Mesenchymal stem cell (in vitro differentiated cells and primary cell): ENCODE results near the gene RBMS1.
A peak's percentile ranks its signal among the peaks of the same experiment; 100 is the strongest.

Experiments used
- DNase-seq: peaks from one replicate; pipeline ENCODE4 v3.0.0-alpha.2; 2013
- H2AFZ ChIP-seq: one replicate; pipeline ENCODE4 v1.6.1; 2013; ENCODE audit warnings: low read depth, mild to moderate bottlenecking, control low read depth, inconsistent platforms, low read length, moderate library complexity
- H2AK5ac ChIP-seq: 2 replicates; pipeline ENCODE4 v1.6.1; 2013; ENCODE audit warnings: low read length, moderate library complexity, mild to moderate bottlenecking, inconsistent platforms; ENCODE audit not compliant: severe bottlenecking
- H2BK120ac ChIP-seq: one replicate; pipeline ENCODE4 v1.6.1; 2013; ENCODE audit warnings: low read depth, mild to moderate bottlenecking, inconsistent platforms, low read length, moderate library complexity
- H2BK12ac ChIP-seq, 2 experiments: one replicate each; pipeline ENCODE4 v1.6.1; 2013; ENCODE audit warnings: inconsistent platforms in 2 of 2, low read length in 2 of 2, mild to moderate bottlenecking in 2 of 2, moderate library complexity in 2 of 2, control low read depth in 1 of 2
- H2BK15ac ChIP-seq: one replicate; pipeline ENCODE4 v1.6.1; 2013; ENCODE audit warnings: mild to moderate bottlenecking, low read depth, inconsistent platforms; ENCODE audit not compliant: poor library complexity, severe bottlenecking
- H2BK5ac ChIP-seq: 2 replicates; pipeline ENCODE4 v1.6.1; 2013; ENCODE audit warnings: low read depth, mild to moderate bottlenecking, low read length, control low read depth, inconsistent platforms; ENCODE audit not compliant: poor library complexity, severe bottlenecking
- H3K14ac ChIP-seq, 2 experiments: one replicate each; pipeline ENCODE4 v1.6.1; 2013; ENCODE audit warnings: inconsistent platforms in 2 of 2, low read length in 2 of 2, control low read depth in 1 of 2, mild to moderate bottlenecking in 1 of 2, moderate library complexity in 1 of 2
- H3K18ac ChIP-seq, 2 experiments: one replicate each; pipeline ENCODE4 v1.6.1; 2013; ENCODE audit warnings: inconsistent platforms in 2 of 2, low read length in 2 of 2, control low read depth in 1 of 2, low read depth in 1 of 2, mild to moderate bottlenecking in 1 of 2
- H3K23ac ChIP-seq, 2 experiments: one replicate each; pipeline ENCODE4 v1.6.1; 2013; ENCODE audit warnings: inconsistent platforms in 2 of 2, low read length in 2 of 2, mild to moderate bottlenecking in 2 of 2, moderate library complexity in 2 of 2, control low read depth in 1 of 2
- H3K27ac ChIP-seq: 2 replicates; pipeline ENCODE4 v1.5.1; 2013; ENCODE audit warnings: mild to moderate bottlenecking, moderate library complexity, low read length, control low read depth, inconsistent platforms; ENCODE audit not compliant: poor library complexity, severe bottlenecking
- H3K27me3 ChIP-seq, 2 experiments: 2 replicates each; pipeline versions ENCODE4 v1.6.1 to v1.7.0; 2013; ENCODE audit warnings: low read length in 2 of 2, mild to moderate bottlenecking in 2 of 2, moderate library complexity in 2 of 2, control low read depth in 1 of 2, inconsistent platforms in 1 of 2; ENCODE audit not compliant: control insufficient read depth in 1 of 2, insufficient read depth in 1 of 2
- H3K36me3 ChIP-seq, 2 experiments: 2 replicates each; pipeline versions ENCODE4 v1.6.1 to v1.7.0; 2013; ENCODE audit warnings: low read length in 2 of 2, control low read depth in 1 of 2, inconsistent platforms in 1 of 2, low read depth in 1 of 2, mild to moderate bottlenecking in 1 of 2; ENCODE audit not compliant: insufficient read depth in 2 of 2, control insufficient read depth in 1 of 2
- H3K4ac ChIP-seq, 2 experiments: one replicate each; pipeline ENCODE4 v1.6.1; 2013; ENCODE audit warnings: inconsistent platforms in 2 of 2, low read length in 2 of 2, mild to moderate bottlenecking in 2 of 2, moderate library complexity in 2 of 2, control low read depth in 1 of 2, low read depth in 1 of 2
- H3K4me1 ChIP-seq: 2 replicates; pipeline ENCODE4 v1.6.1; 2013; ENCODE audit warnings: low read depth, low read length, control low read depth; ENCODE audit not compliant: control insufficient read depth, insufficient read depth
- H3K4me2 ChIP-seq: 2 replicates; pipeline ENCODE4 v1.6.1; 2013; ENCODE audit warnings: low read length, mild to moderate bottlenecking, inconsistent platforms; ENCODE audit not compliant: poor library complexity, severe bottlenecking
- H3K4me3 ChIP-seq, 2 experiments: 2 replicates each; pipeline versions ENCODE4 v1.5.1 to v1.7.0; 2013; ENCODE audit warnings: low read length in 2 of 2, mild to moderate bottlenecking in 2 of 2, control low read depth in 1 of 2, low read depth in 1 of 2; ENCODE audit not compliant: insufficient read depth in 1 of 2
- H3K79me1 ChIP-seq: replicated peaks from 2 replicates; pipeline ENCODE4 v1.6.1; 2013; ENCODE audit warnings: mild to moderate bottlenecking, control low read depth, low read length, inconsistent platforms; ENCODE audit not compliant: poor library complexity, severe bottlenecking
- H3K9ac ChIP-seq: 2 replicates; pipeline ENCODE4 v1.7.0; 2013; ENCODE audit warnings: mild to moderate bottlenecking, low read length, moderate library complexity
- H3K9me3 ChIP-seq: 2 replicates; pipeline ENCODE4 v1.7.0; 2013; ENCODE audit warnings: mild to moderate bottlenecking, low read length; ENCODE audit not compliant: control insufficient read depth
- H4K8ac ChIP-seq: one replicate; pipeline ENCODE4 v1.6.1; 2013; ENCODE audit warnings: inconsistent platforms, mild to moderate bottlenecking, low read length, moderate library complexity
- H4K91ac ChIP-seq: one replicate; pipeline ENCODE4 v1.6.1; 2013; ENCODE audit warnings: mild to moderate bottlenecking, low read length, inconsistent platforms
- WGBS: methylation state at CpG from one replicate; pipeline ENCODE4 v1.1.7; 2013; ENCODE audit warnings: mixed read lengths; 5-methylcytosine and 5-hydroxymethylcytosine counted together

RBMS1 gene

DNA sequence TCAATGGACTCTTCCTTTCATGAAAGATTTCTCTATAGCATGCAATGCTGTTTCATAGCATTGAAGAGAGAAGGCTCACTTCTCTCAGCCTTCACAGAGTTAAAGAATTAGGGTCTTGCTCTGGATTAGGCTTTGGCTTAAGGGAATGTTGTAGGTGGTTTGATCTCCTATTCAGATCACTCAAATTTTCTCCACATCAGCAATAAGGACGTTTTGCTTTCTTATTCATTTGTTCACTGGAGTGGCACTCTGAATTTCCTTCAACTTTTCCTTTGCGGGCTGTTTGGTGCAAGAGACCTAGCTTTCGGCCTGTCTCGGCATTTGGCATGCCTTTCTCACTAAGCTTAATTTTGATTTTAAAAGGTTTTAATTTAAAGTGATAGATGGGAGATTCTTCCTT, 131.6 kb downstream of the RBMS1 start:
- peaks cover 9% of the 10 kb centered on the region for H3K4me1 ChIP-seq
- 88% methylated on average over 4 of the region's 4 CpGs for WGBS

DNA sequence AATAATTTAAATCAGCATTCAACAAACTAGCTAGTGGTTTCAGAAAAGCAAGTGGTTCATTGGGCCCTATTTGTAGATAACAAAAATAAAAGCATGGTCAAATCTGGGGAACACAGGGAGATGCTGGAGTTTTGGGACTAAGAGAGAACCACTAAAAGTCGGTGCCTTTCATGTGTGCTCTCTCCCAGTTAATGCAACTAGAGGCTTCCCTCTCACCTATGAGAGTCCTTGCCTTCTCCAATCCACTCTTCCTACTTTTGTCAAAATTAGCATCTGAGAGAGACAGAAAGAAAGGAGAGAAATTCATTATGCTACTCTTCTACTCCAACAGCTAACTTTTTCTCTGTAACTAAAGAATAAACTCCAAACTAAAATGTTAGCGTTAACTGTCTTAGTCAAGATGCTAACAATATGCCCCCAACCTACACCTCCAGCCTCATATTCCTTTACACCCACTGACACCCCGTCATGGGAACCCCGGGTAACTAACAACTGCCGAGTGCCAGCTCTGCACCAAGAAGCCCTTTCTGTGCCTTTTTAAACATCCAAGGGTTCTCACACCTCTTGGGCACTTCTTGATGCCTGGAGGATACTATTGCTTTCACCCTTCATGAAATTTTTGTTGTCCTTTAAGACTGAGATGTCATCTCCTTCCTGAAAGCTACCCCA, 133.4 kb downstream of the RBMS1 start:
- WGBS: 82% methylated on average over 5 of the region's 5 CpGs
- no peak overlapping the region for H3K27ac ChIP-seq
- H3K14ac ChIP-seq: no peak overlapping the region
- H3K23ac ChIP-seq: no peak overlapping the region
- H3K4me1 ChIP-seq: peaks cover 5% of the 10 kb centered on the region
- no peaks in the 10 kb centered on the region for H3K27me3 ChIP-seq
- no peak overlapping the region for H3K4me3 ChIP-seq
- no peak overlapping the region for H4K8ac ChIP-seq
- no peak overlapping the region for H2BK120ac ChIP-seq
- no peak overlapping the region for H4K91ac ChIP-seq
- H3K4ac ChIP-seq: no peak overlapping the region
- no peak overlapping the region for H3K4me2 ChIP-seq
- H3K9ac ChIP-seq: no peak overlapping the region
- H2BK15ac ChIP-seq: no peak overlapping the region
- H2AFZ ChIP-seq: no peak overlapping the region
- H3K36me3 ChIP-seq: peaks cover 6 to 84% of the 10 kb centered on the region in 2 experiments
- H3K79me1 ChIP-seq: peaks cover 8% of the 10 kb centered on the region
- no peak overlapping the region for H2BK12ac ChIP-seq
- no peak for DNase-seq
- H2BK5ac ChIP-seq: no peak overlapping the region
- no peak overlapping the region for H2AK5ac ChIP-seq
- H3K18ac ChIP-seq: no peak overlapping the region
- H3K9me3 ChIP-seq: no peaks in the 10 kb centered on the region

More for the DNA sequence above, 131.6 kb downstream of the RBMS1 start:
- Histone ChIP-seq H3K4ac (no peak overlapping the region), H2BK15ac (no peak overlapping the region), H2AFZ (no peak overlapping the region), H3K23ac (no peak overlapping the region), H2BK120ac (no peak overlapping the region), H3K4me2 (no peak overlapping the region), H3K79me1 (peaks cover 8% of the 10 kb centered on the region), H3K27me3 (no peaks in the 10 kb centered on the region), H3K36me3 (peaks cover 10 to 84% of the 10 kb centered on the region in 2 experiments), H4K91ac (no peak overlapping the region), H2AK5ac (no peak overlapping the region), H3K18ac (no peak overlapping the region), H4K8ac (no peak overlapping the region), H3K9ac (no peak overlapping the region), H2BK12ac (no peak overlapping the region), H3K9me3 (no peaks in the 10 kb centered on the region), H3K27ac (no peak overlapping the region), H2BK5ac (no peak overlapping the region), H3K14ac (no peak overlapping the region), H3K4me3 (no peak overlapping the region)
- DNase-seq: no peak

DNA sequence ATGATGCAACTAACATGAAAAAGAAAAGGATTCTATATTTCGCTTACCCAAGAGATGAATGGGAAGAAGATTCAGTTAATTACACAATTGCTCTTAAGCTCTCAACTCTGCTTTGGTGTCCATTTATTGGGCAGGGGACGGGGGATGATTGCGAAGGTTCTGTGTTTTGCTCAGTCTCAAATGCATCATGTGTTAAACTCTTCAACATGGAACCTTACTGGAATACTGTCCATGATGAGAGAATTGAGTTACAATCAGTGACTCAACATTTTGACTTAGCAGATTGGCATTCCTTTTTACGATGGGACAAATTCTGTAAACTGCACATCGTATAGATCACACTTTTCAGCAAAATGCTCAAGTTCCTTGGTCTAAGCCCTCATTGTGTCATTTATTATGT, 135.6 kb downstream of the RBMS1 start:
- Histone ChIP-seq H3K4me3 (no peak overlapping the region), H3K27ac (peak overlapping the region; percentile 21), H3K9me3 (no peaks in the 10 kb centered on the region), H3K4me1 (peaks cover 4% of the 10 kb centered on the region), H2BK120ac (no peak overlapping the region), H3K23ac (no peak overlapping the region), H3K27me3 (no peaks in the 10 kb centered on the region), H3K14ac (no peak overlapping the region), H3K18ac (peak overlapping the region in 1 of 2 experiments; percentile 40), H3K9ac (no peak overlapping the region), H4K91ac (no peak overlapping the region), H3K36me3 (peaks cover 3 to 85% of the 10 kb centered on the region in 2 experiments), H3K4ac (no peak overlapping the region), H2BK15ac (no peak overlapping the region), H2BK5ac (no peak overlapping the region), H2AK5ac (no peak overlapping the region), H2AFZ (no peak overlapping the region), H3K4me2 (no peak overlapping the region), H4K8ac (no peak overlapping the region), H2BK12ac (no peak overlapping the region), H3K79me1 (peaks cover 2% of the 10 kb centered on the region)
- DNase-seq: peak; percentile 62
- 42% methylated on average over 4 of the region's 5 CpGs for WGBS

DNA sequence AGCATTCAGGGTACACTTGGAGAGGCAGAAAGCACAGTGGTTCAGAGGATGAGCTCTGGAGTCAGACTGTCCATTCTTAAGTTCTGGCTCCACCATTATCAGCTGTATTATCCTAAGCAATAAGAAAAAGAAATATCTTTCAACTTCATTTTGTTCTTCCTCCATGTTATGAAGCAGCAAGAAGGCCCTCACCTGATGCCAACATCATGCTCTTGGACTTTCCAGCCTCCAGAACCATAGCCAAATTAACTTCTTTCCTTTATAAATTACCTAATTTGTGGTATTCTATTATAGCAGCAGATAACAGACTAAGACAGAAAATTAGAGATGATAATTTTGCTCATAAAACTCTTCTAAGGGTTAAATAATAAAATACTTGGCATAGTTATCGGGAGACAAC, 137.1 kb downstream of the RBMS1 start:
- no peak overlapping the region for H3K4ac ChIP-seq
- no peak overlapping the region for H2BK120ac ChIP-seq
- no peak overlapping the region for H2AFZ ChIP-seq
- H4K8ac ChIP-seq: no peak overlapping the region
- no peak overlapping the region for H3K23ac ChIP-seq
- H3K18ac ChIP-seq: no peak overlapping the region
- no peak overlapping the region for H3K4me2 ChIP-seq
- no peak overlapping the region for H2BK5ac ChIP-seq
- no peaks in the 10 kb centered on the region for H3K9me3 ChIP-seq
- no peak overlapping the region for H4K91ac ChIP-seq
- H2AK5ac ChIP-seq: no peak overlapping the region
- H2BK15ac ChIP-seq: no peak overlapping the region
- peaks cover under 1 to 81% of the 10 kb centered on the region in 2 experiments for H3K36me3 ChIP-seq
- no peak overlapping the region for H2BK12ac ChIP-seq
- no peak overlapping the region for H3K9ac ChIP-seq
- DNase-seq: no peak
- H3K79me1 ChIP-seq: peaks cover 1% of the 10 kb centered on the region
- WGBS: no CpG with 5 or more reads among the region's 1 CpG
- peaks cover 4% of the 10 kb centered on the region for H3K4me1 ChIP-seq
- no peaks in the 10 kb centered on the region for H3K27me3 ChIP-seq
- H3K14ac ChIP-seq: no peak overlapping the region
- H3K27ac ChIP-seq: no peak overlapping the region
- H3K4me3 ChIP-seq: no peak overlapping the region
